Measurements from ENCODE around the gene SHQ1. TPM values are rescaled to one million over a fixed set of nuclear protein-coding genes. Genes with fewer than 3 reads are reported as not detected.

Gene SHQ1
- total RNA-seq, 1 experiment from 2014 or later = 22.3 TPM

DNA sequence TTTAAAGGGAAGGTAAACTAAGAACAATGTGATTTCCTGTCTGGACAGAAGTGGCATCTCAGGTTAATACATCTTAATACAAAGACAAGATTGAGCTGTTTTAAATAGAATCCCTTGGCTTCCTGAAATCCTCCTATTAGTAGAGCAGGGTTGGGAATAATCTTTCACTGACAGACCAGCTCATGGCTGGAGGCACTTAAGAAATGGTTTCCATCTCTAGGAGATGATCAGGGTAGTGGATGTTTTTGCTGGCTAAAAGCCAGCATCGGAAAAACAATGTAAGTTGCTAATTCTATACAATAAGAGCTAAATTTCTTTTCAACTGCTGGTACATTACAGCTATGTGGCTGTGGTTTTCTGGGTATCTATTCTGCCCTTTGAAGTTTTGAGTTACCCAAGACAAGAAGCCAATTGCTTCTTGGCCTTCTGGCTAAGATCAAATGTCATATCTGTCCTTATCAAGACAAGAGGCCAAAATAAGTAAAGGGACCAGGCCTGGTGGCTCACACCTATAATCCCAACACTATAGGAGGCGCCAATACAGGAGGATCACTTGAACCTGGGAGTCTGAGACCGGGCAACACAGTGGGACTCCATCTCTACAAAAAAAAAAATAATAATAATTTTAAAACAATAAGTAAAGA, 49.6 kb downstream of the SHQ1 start:
- Mint-ChIP-seq H3K9me3 (ENCODE audit: low read depth, unreplicated experiment) (no peaks in the 10 kb centered on the region), H3K27me3 (ENCODE audit: unreplicated experiment) (no peaks in the 10 kb centered on the region), H3K4me3 (ENCODE audit: low read depth, unreplicated experiment) (no peak overlapping the region), H3K27ac (ENCODE audit: unreplicated experiment) (no peak overlapping the region), H3K4me1 (ENCODE audit: low read depth, unreplicated experiment) (no peaks in the 10 kb centered on the region), H3K36me3 (ENCODE audit: insufficient read depth, unreplicated experiment) (no peaks in the 10 kb centered on the region)
- DNase-seq = no peak
- CTCF ChIA-PET = no interaction called here
- TF ChIP-seq, protein P1, sequence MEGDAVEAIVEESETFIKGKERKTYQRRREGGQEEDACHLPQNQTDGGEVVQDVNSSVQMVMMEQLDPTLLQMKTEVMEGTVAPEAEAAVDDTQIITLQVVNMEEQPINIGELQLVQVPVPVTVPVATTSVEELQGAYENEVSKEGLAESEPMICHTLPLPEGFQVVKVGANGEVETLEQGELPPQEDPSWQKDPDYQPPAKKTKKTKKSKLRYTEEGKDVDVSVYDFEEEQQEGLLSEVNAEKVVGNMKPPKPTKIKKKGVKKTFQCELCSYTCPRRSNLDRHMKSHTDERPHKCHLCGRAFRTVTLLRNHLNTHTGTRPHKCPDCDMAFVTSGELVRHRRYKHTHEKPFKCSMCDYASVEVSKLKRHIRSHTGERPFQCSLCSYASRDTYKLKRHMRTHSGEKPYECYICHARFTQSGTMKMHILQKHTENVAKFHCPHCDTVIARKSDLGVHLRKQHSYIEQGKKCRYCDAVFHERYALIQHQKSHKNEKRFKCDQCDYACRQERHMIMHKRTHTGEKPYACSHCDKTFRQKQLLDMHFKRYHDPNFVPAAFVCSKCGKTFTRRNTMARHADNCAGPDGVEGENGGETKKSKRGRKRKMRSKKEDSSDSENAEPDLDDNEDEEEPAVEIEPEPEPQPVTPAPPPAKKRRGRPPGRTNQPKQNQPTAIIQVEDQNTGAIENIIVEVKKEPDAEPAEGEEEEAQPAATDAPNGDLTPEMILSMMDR (IDR thresholded peaks at IDR 0.05; ENCODE audit: unreplicated experiment) = no peak
- no TSS peak for BruUV-seq (replicated peaks)
- intact Hi-C loops (cut with micrococcal nuclease; ENCODE audit: unreplicated experiment) = no loop called here

DNA sequence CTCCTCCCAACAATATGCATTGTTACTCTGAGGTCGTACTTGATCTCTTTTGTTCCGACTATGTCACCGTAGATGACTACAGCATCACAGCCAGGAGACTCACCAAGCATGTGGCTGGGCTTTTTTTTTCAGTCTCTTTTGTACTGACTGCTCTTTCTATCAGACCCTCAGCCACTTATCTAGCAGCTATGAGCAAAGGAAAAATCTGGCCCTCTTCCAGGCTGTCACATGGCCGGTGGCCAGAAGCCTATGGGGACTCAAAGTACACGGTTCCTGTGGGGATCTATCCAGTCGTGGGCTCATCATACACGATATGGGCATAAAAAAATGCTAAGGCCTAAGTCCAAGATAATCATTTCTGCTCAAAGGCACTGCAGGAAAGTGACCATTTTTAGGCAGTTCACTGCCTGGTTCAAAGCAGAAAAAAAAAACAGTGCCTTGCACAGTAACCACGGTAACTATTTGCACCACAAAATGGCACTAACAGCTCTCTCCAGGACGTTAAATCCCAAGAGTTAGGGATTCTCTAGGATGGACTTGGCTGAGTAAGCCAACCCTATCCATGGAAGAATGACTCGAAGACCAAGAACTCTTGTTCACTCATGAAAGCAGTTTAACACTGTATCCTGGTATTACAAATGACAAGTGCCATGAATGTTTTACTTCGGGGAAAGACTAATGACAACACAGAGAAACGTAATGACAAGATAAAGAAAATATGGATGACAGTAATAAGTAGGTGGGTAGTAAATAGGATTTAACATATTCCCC, 50.3 kb downstream of the SHQ1 start:
- Mint-ChIP-seq H3K36me3 (ENCODE audit: insufficient read depth, unreplicated experiment) (no peaks in the 10 kb centered on the region), H3K27ac (ENCODE audit: unreplicated experiment) (no peak overlapping the region), H3K27me3 (ENCODE audit: unreplicated experiment) (no peaks in the 10 kb centered on the region), H3K4me3 (ENCODE audit: low read depth, unreplicated experiment) (no peak overlapping the region), H3K4me1 (ENCODE audit: low read depth, unreplicated experiment) (no peaks in the 10 kb centered on the region), H3K9me3 (ENCODE audit: low read depth, unreplicated experiment) (no peaks in the 10 kb centered on the region)
- intact Hi-C loops (cut with micrococcal nuclease; ENCODE audit: unreplicated experiment) = no loop called here
- CTCF ChIA-PET = interaction anchor here (0.7 kb wide), 1 partner anchor 328 kb away, joined by 4 read pairs; no protein-coding TSS in a partner anchor
- TF ChIP-seq, protein P1 (IDR thresholded peaks at IDR 0.05; ENCODE audit: unreplicated experiment) = no peak
- BruUV-seq (replicated peaks) = no TSS peak
- DNase-seq = no peak

- TF ChIP-seq, protein P1 (IDR thresholded peaks at IDR 0.05; ENCODE audit: unreplicated experiment) = no peak
- H3K36me3 Mint-ChIP-seq (ENCODE audit: insufficient read depth, unreplicated experiment) = no peaks in the 10 kb centered on the region
- no peaks in the 10 kb centered on the region for H3K27me3 Mint-ChIP-seq (ENCODE audit: unreplicated experiment)
- H3K4me1 Mint-ChIP-seq (ENCODE audit: low read depth, unreplicated experiment) = no peaks in the 10 kb centered on the region
- intact Hi-C loops (cut with micrococcal nuclease; ENCODE audit: unreplicated experiment) = no loop called here
- H3K4me3 Mint-ChIP-seq (ENCODE audit: low read depth, unreplicated experiment) = no peak overlapping the region
- DNase-seq = no peak
- H3K9me3 Mint-ChIP-seq (ENCODE audit: low read depth, unreplicated experiment) = no peaks in the 10 kb centered on the region
- H3K27ac Mint-ChIP-seq (ENCODE audit: unreplicated experiment) = no peak overlapping the region
- CTCF ChIA-PET = no interaction called here
- no TSS peak for BruUV-seq (replicated peaks)
Measured at GRCh38 chr3:72794079-72794478, 54.2 kb downstream of the SHQ1 start.

- Mint-ChIP-seq H3K27me3 (ENCODE audit: unreplicated experiment) (no peaks in the 10 kb centered on the region), H3K9me3 (ENCODE audit: low read depth, unreplicated experiment) (no peaks in the 10 kb centered on the region), H3K36me3 (ENCODE audit: insufficient read depth, unreplicated experiment) (no peaks in the 10 kb centered on the region), H3K27ac (ENCODE audit: unreplicated experiment) (no peak overlapping the region), H3K4me3 (ENCODE audit: low read depth, unreplicated experiment) (no peak overlapping the region), H3K4me1 (ENCODE audit: low read depth, unreplicated experiment) (no peaks in the 10 kb centered on the region)
- intact Hi-C loops (cut with micrococcal nuclease; ENCODE audit: unreplicated experiment) = no loop called here
- BruUV-seq (replicated peaks) = no TSS peak
- CTCF ChIA-PET = no interaction called here
- TF ChIP-seq, protein P1 (IDR thresholded peaks at IDR 0.05; ENCODE audit: unreplicated experiment) = no peak
- DNase-seq = no peak
Measured at GRCh38 chr3:72791161-72791560, 57.1 kb downstream of the SHQ1 start.

Measured in Calu3 (cell line).